Upper lobe of right lung (tissue), 1 donor: ENCODE measurements around the gene NAALAD2. TPM values are rescaled to one million over a fixed set of nuclear protein-coding genes. Genes with fewer than 3 reads are reported as not detected.

Source experiments
- ATAC-seq: fragments of 200-7000 bp; cut with Tn5 transposase; one replicate; pipeline ENCODE4 v1.9.1; 2020; ENCODE audit warnings: mild to moderate bottlenecking, moderate library complexity
- DNase-seq: peaks from one replicate; pipeline ENCODE4 v3.0.0-alpha.2; 2020
- H3K27ac ChIP-seq: fragments of 200-600 bp; one replicate; pipeline ENCODE4 v1.8.0; 2022
- H3K27me3 ChIP-seq: fragments of 200-600 bp; one replicate; pipeline ENCODE4 v1.8.0; 2022; ENCODE audit warnings: mild to moderate bottlenecking
- H3K36me3 ChIP-seq: fragments of 200-600 bp; one replicate; pipeline ENCODE4 v1.8.0; 2022
- H3K4me1 ChIP-seq: fragments of 200-600 bp; one replicate; pipeline ENCODE4 v1.8.0; 2022
- H3K4me3 ChIP-seq: fragments of 200-600 bp; one replicate; pipeline ENCODE4 v1.8.0; 2022; ENCODE audit warnings: mild to moderate bottlenecking
- H3K9me3 ChIP-seq: fragments of 200-600 bp; one replicate; pipeline ENCODE4 v1.8.0; 2022
- intact Hi-C: fragments of 100-400 bp; cut with DNase I; formaldehyde crosslinking; loops from one replicate; pipeline ENCODE4 v1.11.0; 2022
- total RNA-seq: library from RNA; stranded (reverse); fragmentation: NEBNext Ultra II Directional; extraction: Animal tissue kit (Norgen Biotek cat#: 25700); gene quantifications from one replicate; pipeline ENCODE4 v1.2.1, GENCODE V29; 2021
- TF ChIP-seq, protein P1 (sequence below): fragments of 200-600 bp; IDR thresholded peaks from one replicate; pipeline ENCODE4 v1.8.0; 2022; ENCODE audit warnings: antibody characterized with exemption
- donor health status: DM: no; HTN: yes; CAD: no; lungs with severe emphysema.

Gene NAALAD2
- total RNA-seq, 1 donor from 2014 or later: 2.6 TPM

DNA sequence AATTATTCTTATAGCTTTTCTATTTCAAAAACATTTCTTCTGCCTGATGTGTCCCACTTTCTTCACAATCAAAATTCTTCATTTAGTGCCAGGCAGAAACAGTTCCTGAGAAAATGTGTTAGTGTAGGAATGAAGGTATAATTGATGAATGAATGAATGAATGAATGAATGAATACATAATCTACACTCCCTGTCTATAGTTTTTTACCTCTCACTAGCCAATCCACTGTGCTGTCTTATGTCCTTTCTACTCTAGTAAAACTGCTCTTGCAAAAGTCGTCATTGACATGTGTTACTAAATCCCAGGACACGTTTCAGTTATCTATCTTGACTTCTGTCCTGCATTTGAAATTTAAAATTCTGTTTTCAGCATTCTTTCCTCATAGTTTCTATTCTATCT, 45.5 kb downstream of the NAALAD2 start:
- H3K4me1 ChIP-seq: no peaks in the 10 kb centered on the region
- H3K9me3 ChIP-seq: no peaks in the 10 kb centered on the region
- intact Hi-C loops: no loop called here
- no peak for DNase-seq
- H3K4me3 ChIP-seq: no peak overlapping the region
- no peaks in the 10 kb centered on the region for H3K27me3 ChIP-seq
- TF ChIP-seq, protein P1, sequence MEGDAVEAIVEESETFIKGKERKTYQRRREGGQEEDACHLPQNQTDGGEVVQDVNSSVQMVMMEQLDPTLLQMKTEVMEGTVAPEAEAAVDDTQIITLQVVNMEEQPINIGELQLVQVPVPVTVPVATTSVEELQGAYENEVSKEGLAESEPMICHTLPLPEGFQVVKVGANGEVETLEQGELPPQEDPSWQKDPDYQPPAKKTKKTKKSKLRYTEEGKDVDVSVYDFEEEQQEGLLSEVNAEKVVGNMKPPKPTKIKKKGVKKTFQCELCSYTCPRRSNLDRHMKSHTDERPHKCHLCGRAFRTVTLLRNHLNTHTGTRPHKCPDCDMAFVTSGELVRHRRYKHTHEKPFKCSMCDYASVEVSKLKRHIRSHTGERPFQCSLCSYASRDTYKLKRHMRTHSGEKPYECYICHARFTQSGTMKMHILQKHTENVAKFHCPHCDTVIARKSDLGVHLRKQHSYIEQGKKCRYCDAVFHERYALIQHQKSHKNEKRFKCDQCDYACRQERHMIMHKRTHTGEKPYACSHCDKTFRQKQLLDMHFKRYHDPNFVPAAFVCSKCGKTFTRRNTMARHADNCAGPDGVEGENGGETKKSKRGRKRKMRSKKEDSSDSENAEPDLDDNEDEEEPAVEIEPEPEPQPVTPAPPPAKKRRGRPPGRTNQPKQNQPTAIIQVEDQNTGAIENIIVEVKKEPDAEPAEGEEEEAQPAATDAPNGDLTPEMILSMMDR: no peak
- no peak for ATAC-seq
- no peaks in the 10 kb centered on the region for H3K36me3 ChIP-seq
- H3K27ac ChIP-seq: no peak overlapping the region

DNA sequence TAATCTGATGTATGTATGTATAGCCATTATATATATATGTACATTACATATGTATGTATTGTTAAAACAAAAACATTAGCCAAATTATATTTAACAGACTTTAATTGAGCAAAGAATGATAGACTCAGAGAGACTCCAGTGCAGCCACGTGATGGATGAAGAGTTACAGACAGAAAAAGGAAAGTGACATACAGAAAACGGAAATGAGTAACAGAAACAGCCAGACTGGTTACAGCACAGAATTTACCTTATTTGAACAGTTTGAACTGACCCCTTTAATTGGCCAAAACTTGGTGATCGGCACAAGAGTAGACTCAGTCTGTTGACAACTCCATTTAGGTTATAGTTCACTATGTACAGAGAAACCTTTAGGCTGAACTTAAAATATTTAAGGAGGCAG, 53.4 kb downstream of the NAALAD2 start:
- H3K9me3 ChIP-seq: no peaks in the 10 kb centered on the region
- peaks cover 4% of the 10 kb centered on the region for H3K36me3 ChIP-seq
- ATAC-seq (no peak), DNase-seq (no peak)
- TF ChIP-seq, protein P1: no peak
- H3K4me3 ChIP-seq: no peak overlapping the region
- no peak overlapping the region for H3K27ac ChIP-seq
- no peaks in the 10 kb centered on the region for H3K27me3 ChIP-seq
- no peaks in the 10 kb centered on the region for H3K4me1 ChIP-seq
- intact Hi-C loops: no loop called here

DNA sequence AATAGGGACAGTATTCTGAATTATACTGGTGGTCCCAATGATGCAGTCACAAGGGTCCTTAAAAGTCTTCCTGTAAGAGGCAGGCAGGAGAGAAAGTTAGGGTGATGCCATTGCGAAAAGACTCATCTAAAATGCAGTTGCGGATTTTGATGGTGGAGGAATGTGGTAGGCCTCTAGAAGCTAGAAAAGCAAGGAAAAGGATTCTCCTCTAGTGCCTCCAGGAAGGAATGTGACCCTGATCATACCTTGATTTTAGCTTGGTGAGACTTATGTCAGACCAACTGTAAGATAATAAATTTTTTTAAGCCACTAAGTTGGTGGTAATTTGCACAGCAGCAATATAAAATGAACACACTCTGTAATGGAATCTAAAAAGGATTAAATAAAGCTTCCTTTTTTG, 54.5 kb downstream of the NAALAD2 start:
- no peak overlapping the region for H3K27ac ChIP-seq
- no peaks in the 10 kb centered on the region for H3K4me1 ChIP-seq
- no peak for DNase-seq
- intact Hi-C loops: no loop called here
- TF ChIP-seq, protein P1: no peak
- H3K4me3 ChIP-seq: no peak overlapping the region
- H3K27me3 ChIP-seq: no peaks in the 10 kb centered on the region
- ATAC-seq: no peak
- peaks cover 4% of the 10 kb centered on the region for H3K36me3 ChIP-seq
- no peaks in the 10 kb centered on the region for H3K9me3 ChIP-seq

DNA sequence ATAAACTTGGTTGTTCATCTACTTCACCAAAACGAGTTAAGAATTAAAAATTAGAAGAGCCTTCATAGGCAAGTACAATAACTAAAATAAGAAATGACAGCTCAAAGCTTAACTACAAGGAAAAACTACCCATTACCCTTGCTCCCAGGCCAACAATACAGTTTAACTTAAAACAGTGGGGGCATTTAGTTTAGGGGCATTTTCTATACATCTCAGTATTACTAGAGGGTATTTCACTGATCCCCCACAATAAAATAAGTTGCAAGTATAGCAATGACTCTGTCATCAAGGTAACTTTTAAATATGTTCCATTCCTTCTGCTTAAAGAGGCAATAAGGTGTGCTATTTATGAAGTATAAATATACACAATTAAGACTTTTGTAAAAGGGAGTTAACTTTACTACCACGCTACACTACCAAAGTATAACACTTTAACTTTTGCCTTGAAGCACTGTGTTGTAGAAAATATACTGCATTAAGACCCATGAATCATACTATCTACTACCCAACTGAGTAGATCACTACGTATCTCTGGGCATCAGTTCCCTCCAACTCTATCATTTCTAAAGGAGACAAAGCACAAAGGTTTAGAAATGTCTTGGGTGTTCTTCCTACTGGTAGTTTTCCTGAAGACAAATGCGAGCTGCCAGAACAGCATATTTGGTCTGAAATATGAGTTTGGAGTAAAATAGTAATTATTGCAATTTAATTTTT, 58.6 kb downstream of the NAALAD2 start:
- intact Hi-C loops: no loop called here
- H3K27ac ChIP-seq: no peak overlapping the region
- TF ChIP-seq, protein P1: no peak
- H3K36me3 ChIP-seq: peaks cover 4% of the 10 kb centered on the region
- H3K4me3 ChIP-seq: no peak overlapping the region
- ATAC-seq (no peak), DNase-seq (no peak)
- no peaks in the 10 kb centered on the region for H3K9me3 ChIP-seq
- H3K4me1 ChIP-seq: no peaks in the 10 kb centered on the region
- no peaks in the 10 kb centered on the region for H3K27me3 ChIP-seq

DNA sequence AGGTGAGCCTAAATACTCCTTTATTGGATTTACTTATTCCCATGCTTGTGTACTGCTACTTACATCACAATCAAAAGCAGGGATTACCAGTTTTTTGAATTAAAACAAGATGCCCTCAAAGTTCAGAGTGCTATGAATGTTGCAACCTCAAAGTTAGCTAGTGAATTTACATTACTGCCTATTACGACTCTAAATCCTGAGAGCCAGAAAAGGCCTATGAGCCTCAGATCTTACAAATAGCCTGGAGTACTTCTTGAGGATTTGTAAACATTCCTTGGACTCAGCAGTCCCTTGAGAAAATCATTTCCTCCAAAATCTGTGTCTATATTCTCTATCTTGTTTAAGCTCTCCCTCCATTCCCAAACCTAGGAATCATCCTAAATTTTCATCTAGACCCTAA, 62.9 kb downstream of the NAALAD2 start:
- peak; percentile 87 for ATAC-seq

More for the DNA sequence above, 62.9 kb downstream of the NAALAD2 start:
- Histone ChIP-seq H3K36me3 (peaks cover 29% of the 10 kb centered on the region), H3K4me1 (no peaks in the 10 kb centered on the region), H3K4me3 (no peak overlapping the region), H3K27ac (no peak overlapping the region), H3K27me3 (no peaks in the 10 kb centered on the region), H3K9me3 (no peaks in the 10 kb centered on the region)
- no peak for DNase-seq
- intact Hi-C loops: no loop called here
- TF ChIP-seq, protein P1: no peak
